Subcutaneous adipose tissue (tissue), 4 donors: ENCODE data around the gene DDR1. TPM values are rescaled to one million over a fixed set of nuclear protein-coding genes. Genes with fewer than 3 reads are reported as not detected.

ENCODE experiments used
- total RNA-seq, 4 donors: library from RNA; depleted of rRNA; stranded (reverse); fragments of >200 nt; gene quantifications; one replicate each; pipeline ENCODE4 v1.1.0, GENCODE V29; 2016
- TF ChIP-seq, protein P1 (sequence below): fragments of 450-650 bp; IDR thresholded peaks from one replicate; pipeline ENCODE4 v1.5.1; 2016; ENCODE audit warnings: low read depth, mild to moderate bottlenecking, control low read depth, antibody characterized with exemption, moderate library complexity

The DDR1 gene
- total RNA-seq, 4 donors from 2014 or later: 14.3 to 62.0 (median 27.8) TPM

DNA sequence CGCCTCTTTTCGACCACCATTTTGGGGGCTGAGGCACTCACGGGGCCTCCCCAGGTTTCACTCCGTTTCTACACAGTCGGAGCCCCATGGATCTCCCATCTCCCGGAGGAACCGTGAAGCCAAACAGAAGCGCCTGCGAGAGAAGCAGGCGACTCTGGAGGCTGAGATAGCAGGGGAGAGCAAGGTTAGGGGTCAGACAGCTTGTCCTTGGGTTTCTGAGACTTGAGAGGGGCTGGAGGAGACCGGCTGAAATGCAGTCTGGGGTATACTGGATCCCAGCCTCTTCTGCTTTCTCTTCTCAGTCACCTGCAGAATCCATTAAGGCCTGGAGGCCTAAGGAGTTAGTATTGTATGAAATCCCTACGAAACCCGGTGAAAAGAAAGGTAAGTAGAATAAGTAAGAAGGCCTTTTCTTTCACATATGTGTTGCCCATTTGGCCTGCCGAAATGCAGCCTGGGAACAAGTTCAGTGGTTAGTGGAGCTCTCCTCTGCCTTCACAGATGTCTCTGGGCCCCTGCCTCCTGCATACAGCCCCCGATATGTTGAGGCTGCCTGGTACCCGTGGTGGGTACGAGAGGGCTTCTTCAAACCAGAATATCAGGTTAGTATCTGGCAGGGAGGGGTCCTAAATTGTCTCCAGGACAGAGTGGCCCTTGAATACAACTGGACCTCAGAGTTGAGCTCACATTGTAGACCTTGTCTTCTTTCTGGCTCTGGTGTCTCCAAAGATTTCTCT, 30.7 kb downstream of the DDR1 start:
- TF ChIP-seq, protein P1, sequence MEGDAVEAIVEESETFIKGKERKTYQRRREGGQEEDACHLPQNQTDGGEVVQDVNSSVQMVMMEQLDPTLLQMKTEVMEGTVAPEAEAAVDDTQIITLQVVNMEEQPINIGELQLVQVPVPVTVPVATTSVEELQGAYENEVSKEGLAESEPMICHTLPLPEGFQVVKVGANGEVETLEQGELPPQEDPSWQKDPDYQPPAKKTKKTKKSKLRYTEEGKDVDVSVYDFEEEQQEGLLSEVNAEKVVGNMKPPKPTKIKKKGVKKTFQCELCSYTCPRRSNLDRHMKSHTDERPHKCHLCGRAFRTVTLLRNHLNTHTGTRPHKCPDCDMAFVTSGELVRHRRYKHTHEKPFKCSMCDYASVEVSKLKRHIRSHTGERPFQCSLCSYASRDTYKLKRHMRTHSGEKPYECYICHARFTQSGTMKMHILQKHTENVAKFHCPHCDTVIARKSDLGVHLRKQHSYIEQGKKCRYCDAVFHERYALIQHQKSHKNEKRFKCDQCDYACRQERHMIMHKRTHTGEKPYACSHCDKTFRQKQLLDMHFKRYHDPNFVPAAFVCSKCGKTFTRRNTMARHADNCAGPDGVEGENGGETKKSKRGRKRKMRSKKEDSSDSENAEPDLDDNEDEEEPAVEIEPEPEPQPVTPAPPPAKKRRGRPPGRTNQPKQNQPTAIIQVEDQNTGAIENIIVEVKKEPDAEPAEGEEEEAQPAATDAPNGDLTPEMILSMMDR: no peak

DNA sequence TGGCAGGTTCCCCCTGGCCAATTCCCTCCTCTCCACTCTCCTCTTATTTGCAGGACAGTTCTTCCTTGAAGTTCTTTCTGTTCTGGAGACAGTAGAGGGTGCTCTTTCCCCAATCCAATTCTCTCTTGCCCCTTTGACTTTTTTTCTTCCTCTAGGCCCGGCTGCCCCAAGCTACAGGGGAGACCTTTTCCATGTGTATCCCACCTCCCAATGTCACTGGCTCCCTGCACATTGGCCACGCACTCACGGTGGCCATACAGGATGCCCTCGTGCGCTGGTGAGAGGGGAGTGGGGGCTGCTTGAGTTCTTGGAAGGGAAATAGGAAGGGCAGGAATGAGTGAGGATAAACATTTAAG, 31.2 kb downstream of the DDR1 start:
- TF ChIP-seq, protein P1: no peak

DNA sequence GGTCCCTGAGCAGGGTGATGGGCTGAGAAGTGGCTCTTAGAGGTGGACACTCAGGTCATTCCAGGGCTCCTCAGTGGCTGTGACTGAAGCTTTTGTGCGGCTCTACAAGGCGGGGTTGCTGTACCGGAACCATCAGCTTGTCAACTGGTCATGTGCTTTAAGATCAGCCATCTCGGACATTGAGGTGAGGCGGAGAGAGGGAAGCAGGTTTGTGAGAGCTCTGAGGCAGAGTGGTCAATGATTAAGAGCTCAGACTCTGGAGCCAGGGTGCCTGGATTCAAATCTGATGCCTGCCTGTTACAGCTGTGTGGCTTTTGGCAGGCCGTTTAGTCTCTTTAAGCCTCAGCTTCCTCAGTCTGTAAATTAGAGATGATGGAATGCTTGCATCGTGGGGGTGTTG, 32.7 kb downstream of the DDR1 start:
- TF ChIP-seq, protein P1: no peak

DNA sequence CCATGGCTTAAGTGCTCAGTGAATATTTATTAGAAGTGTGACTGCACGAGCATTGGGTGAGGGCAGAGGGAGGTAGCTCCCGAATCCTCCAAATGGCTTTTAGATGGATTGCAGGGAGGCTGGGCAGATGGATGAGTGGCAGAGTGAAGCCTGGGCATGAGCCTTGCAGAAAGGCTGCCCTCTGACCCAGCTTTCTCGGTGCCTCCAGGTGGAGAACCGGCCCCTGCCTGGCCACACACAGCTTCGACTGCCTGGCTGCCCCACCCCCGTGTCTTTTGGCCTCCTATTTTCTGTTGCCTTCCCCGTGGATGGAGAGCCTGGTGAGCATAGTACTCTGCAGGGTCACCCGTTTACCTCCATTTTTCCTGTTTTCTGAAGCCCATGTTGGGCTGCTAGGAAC, 33.2 kb downstream of the DDR1 start:
- TF ChIP-seq, protein P1: no peak

DNA sequence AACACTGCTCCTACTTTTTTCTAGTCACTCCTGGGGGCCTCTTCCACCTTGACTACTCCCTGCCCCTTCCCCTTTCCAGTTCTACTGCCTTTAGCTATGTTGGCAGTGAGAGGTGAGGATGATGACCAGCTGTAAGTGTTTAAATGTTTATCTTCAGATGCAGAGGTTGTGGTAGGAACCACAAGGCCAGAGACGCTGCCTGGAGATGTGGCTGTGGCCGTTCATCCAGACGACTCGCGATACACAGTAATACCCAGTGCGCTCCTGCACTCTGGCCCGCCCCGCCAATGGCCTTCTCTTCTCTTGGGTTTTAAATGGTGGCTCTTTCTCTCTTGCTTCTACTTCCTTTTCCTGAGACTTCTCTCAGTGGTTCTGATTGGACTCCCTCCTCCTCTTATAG, 34.4 kb downstream of the DDR1 start:
- TF ChIP-seq, protein P1: no peak

DNA sequence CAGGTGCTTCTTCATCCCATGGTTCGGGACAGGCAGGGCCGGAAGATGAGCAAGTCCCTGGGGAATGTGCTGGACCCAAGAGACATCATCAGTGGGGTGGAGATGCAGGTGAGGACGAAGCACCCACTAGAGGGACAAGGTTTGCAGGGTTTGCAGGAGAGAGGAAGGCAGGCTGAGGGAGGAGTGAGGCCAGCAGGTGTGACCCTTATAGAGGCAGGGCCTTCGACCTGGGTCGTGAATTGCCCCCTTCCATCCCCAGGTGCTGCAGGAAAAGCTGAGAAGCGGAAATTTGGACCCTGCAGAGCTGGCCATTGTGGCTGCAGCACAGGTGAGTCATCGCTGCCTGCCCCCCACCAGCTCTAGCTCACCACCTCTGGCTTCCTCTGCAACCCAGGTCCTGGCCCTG, 38.1 kb downstream of the DDR1 start:
- TF ChIP-seq, protein P1: no peak

DNA sequence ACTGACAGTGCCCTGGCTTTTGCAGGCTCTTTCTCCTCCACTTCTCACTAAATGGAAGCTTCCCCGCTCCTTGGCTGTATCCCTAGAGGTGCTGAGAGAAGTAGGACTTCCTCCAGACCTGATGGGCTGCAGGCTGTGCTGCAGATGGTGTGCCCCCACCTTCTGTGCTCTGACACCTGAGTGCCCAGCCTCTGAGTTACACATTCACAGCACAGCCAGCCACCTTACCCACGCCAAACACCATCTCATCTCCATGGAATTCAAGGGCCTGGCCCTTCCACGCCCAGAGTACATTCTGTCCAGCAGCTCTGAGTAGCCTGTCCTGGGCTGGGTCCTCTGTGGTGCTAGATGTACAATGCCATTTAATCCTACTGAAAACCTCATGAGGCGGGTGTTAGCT, 42.3 kb downstream of the DDR1 start:
- TF ChIP-seq, protein P1: no peak
